Stimulated activated CD4-positive, alpha-beta T cell treated with anti-CD3 and anti-CD28 coated beads, TNF-alpha, amount 100 ng/mL, for 48 hours (primary cell): ENCODE measurements around the gene GDF7.

Experiments
- DNase-seq, 3 donors: peaks; one replicate each; pipeline ENCODE4 v3.0.0-alpha.2; 2020; ENCODE audit warnings: low read depth in 3 of 3

GDF7 gene

DNA sequence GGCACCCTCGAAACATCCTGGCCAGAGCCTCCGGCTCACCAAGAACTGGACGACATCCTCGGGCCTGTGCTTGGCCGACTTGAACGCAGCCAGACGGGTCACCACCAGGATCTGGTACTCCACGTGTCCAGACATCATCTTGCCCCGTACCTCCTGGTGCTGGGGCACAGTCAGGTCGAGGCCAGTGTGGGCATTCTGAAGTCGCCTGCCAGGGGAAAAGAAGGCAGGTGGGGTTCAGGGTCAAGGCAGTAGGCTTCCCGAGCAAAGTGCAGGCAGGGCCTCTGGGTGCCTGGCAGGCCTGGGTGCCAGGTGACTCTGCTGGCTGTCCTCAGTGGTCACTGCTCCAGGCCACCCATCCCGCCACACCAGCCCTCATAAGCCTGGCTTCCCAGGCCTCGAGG lies 21.6 kb upstream of the GDF7 start:
- DNase-seq = no peak

DNA sequence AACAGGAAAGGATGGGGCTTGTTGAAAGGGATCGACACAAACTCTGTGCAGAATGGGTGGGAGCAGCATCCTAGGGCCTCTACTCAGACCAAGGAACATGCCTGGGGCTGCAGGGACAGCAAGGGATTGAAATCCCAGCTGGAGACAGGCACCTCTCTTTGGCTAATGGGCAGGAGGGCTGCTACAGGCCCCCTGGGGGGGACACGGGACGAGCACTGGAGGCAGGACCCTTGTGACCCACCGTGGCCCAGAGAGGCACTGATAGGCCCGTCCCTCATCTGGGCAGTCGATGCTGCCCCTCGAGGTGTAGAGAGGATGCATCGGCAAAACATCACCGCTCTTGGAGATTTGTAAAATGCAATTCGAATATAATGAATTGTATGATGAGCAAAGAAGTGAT lies 21.2 kb upstream of the GDF7 start:
- no peak for DNase-seq

DNA sequence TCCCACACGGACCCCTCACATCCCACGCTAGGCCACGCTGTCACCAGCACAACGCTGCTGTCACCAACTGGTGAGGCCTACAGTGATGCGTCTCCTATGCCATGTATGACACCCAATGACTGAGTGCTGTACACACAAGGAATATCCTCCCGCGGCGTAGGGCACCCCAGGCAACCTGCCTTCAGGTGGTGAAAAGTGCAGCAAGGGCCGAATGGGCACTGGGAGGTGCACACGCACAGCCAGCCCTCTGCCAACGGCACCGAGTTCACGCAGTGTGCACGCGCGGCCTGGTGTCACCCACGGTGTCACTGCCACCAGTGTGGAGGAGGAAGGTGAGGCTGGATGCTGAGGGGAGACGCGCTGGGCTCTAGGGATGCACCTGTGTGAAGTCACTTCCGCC lies 20.5 kb upstream of the GDF7 start:
- DNase-seq = no peak

DNA sequence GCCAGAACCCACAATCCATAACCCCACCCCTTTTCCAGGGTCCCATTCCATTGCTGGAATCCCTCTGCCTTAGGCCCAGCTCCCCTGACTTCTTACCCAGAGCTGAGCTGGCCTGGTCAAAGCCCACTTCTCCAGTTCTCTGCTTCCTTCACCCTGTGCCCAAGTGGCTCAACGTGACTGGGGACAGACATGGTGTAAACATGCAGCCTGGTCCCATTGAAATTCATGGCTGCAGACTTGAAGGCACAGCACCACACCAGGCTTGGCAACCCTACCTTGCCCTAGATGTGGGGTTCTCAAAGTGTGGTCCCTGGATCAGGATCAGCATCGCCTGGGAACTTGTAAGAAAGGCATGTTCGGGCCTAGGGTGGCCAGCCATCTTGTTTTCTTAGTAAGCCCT lies 19.7 kb upstream of the GDF7 start:
- DNase-seq = no peak

DNA sequence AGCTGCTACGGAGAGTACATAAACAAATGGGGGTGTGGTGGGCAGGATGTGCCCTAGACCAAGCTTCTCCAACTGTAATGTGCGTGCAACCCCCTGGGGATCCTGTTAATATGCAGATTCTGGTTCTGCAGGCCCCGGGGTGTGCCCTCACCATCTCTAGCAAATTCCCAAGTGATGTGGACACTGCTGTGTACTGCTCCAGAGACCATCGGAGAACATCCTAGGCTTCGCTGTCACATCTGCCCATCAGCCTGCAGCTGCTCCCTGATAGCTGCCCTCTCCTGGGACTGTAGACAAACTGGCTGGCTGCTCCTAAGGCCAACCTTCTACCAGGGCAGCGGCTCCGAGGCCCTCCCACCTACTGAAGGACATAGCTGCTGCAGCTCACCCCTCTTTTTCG lies 19.2 kb upstream of the GDF7 start:
- DNase-seq = no peak

DNA sequence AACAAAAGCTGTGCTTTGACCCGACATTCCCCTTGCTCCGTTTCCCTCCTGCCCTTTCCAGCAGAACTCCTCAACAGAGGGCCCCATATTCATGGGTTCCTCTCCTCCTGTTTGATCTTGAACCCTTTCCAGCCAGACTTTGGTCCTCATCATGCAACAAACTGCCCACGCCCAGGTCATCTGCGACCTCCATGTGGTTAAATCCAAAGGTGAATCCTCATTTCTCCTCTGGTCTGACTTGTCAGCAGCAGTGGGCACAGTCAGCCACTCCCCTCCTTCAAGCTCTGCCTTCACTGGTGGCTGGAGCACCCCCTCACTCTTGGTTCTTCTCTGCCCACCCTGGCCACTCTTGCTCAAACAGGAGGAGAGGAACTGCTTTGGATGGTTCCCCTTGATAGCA lies 18.7 kb upstream of the GDF7 start:
- no peak for DNase-seq

DNA sequence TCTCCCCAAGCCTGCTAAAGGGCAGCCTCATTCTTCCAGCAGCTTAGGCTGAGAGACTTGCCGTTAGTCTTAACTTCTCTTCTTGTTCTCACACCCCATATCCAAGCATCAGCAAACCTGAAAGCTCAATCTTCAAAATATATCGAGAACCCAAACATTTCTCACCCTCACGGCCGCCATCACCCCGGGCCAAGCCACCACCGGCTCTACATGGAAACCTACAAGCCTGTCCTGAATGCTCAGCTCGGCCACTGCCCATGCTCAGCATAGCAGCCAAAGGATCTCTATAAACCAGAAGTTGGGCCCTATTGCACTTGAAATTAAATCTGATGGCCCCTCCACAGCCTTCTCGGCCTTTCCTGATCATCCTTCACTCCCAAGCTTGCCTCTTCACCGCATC lies 18.1 kb upstream of the GDF7 start:
- no peak for DNase-seq

DNA sequence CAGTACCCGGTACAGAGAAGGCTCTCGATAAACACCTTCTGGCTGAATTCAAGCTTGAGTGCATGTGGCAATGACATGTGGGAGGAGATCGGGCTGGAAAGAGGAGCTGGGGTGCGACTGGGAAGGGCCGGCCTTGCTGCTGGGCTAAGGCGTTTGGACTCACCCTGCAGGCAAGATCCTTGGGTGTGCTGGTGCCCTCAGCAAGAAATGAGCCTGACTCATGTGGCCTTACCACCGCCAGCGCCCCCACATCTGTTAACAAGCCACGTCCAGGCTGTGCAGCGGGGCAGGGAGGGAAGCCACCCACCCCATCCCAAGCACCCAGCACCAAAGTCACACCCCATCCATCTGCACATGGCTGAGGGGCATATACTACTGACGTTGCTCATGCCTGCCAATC lies 17.4 kb upstream of the GDF7 start:
- DNase-seq = no peak

DNA sequence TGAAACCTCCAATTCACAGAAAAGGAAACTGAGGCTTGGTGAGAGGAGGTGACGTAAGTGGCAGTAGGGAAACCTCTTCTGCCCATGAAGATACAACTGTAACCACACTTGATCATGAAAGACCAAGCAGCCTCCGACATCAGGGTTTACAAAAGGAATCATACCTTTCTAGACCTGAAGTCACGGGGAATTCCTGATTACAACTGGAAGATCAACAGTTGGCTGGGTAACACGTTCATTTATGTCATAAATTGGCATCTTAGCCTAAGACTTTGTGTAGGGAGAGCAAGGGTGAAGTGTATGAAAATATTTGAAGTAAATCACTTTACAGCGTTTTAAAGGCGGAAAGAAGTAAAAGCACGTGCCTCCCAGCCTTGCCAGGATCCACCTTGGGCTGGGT lies 17.0 kb upstream of the GDF7 start:
- no peak for DNase-seq

DNA sequence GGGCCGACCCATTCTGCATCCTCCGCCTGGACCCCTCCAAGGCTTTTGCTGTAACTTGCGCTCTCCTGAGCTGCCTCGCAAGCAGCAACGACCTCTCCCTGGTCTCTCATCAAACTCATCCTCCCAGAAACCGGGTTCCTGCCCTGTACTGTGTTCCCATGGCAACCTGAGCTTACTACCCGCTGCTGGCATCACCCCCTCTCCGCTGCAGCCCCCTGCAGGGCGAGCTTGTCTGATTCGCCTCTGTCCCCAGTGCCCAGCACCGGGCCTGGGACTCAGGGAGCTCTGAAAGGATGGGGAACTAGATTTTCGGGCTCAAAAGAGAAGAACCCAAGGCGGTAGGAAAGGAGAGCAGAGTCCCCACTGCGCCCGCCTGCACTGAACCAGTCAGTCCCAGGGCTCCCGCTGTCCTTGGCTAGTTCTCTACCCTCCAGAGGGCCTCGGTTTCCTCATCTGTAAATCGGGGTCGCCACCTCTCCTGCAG lies 16.5 kb upstream of the GDF7 start:
- no peak for DNase-seq

DNA sequence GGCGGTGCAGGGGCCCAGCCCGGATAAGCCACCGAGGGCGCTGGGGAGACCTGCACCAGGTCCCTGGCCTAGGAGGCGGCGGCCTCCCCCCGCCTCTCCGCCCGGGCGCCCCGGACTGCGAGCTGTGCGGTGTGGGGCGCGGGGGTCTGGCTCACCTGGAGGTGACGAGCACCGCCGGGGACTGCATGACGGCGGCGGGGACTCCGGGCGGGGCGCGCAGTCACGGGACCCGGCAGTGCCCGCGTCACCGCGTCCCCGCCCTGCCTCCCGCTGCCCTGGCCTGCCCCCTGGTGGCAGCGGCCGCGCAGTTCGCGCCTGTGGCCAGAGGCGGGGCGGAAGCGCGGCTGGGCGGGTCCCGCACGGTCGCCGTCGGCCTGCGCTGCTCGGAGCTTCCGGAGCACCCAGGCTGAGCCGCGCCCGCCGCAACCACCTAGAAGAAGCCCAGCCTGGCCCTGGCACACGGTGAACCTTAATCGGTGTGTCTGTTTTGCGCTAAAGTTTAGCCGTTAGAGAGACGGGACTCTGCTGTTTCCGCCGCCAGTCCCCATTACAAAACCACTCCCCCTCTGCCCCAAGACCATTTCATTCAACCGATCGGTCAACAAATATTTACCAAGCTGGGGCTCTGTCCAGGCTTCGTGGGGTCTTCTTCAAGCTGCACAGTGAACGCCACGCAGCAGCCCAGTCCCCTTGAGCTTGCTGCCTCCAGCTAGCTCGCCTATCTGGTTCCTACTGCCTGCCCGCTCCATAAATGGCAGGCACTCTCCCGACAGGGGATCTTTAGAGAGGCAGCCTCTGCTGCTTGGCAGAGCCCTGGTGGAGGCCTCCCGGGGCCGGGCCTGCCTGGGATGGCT lies 15.8 kb upstream of the GDF7 start, which contains the start of gene HS1BP3:
TSS of gene HS1BP3 (minus strand) at position 222 of the 854 bp plus-strand sequence. CDS start at position 187, 35 bp downstream.
- peak; percentile 73 to 81 (median 79) for DNase-seq

DNA sequence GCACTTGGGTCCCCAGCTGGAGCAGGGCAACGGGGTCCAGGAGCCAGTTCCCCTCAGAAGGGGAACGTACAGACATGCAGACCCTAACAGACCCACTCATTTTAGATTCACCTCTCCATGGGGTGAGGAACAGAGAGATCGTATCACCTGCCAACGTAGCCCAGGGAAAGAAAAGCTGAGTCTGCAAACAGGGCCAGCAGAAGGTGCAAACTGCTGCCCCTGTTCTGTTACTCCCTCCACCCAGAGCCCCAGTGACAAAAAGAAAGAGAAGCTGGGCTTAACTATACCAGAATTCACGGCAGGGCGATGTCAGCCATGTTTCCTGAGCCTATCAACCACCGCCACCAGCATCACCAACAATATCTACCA lies 15.2 kb upstream of the GDF7 start:
- no peak for DNase-seq

DNA sequence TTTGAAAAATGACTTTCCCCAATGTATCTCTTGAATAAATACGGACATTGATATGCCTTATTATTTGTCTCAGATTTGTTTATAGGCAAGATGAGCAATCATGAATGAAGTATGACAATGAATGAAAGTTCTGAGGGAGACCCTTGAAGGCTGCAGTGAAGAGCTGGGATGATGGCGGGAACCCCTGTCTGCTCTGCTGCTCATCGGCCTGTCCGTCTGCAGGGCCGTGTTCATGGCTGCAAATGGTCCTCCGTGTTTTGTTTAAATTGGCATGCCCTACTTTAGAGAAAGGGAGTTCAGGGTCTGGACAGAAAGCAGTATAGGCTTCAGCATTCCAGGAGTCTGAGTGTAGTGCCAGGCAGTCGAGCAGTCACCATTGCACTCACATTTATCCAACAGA lies 14.8 kb upstream of the GDF7 start:
- no peak for DNase-seq

DNA sequence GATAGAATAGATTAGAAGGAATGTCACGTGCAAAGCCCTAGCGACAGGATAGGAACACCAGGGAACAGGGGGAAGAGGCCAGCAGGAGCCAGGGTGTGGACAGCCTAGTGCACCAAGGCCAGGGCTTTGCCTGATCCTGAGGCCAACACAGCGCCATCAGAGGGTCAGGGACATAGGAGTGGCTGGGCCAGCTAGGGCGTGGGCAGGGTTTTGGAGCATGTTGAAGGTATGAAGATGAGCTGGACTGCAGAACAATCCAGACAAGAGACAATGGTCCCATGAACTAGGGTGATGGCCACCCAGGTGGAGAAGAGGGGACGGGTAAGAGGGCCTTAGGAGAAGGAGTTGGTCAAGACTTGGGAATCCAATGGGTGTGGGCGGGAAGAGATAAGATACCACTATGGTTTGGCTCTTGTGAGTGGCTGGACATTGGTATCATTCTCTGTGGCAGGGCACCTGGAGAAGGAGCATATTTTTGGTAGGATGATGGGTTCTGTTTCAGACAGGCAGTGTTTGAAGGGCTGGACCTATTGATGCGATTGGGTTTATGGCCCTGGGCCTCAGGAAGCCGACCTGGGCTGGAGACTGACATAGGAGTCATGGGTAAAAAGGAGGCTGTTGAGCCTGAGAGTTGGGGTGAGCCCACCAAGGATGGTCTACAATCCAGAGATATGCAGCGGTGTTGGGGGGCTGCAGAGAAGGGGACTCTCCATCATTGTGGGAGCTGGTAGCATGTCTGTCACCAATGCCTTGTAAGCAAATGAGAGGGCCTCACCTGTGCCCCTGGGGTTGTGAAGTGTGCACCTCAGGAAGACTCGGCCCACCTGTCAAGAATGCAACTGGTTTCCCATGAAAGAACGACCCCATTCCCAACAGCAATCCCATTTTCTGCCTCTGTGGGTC lies 14.0 kb upstream of the GDF7 start:
- no peak for DNase-seq

DNA sequence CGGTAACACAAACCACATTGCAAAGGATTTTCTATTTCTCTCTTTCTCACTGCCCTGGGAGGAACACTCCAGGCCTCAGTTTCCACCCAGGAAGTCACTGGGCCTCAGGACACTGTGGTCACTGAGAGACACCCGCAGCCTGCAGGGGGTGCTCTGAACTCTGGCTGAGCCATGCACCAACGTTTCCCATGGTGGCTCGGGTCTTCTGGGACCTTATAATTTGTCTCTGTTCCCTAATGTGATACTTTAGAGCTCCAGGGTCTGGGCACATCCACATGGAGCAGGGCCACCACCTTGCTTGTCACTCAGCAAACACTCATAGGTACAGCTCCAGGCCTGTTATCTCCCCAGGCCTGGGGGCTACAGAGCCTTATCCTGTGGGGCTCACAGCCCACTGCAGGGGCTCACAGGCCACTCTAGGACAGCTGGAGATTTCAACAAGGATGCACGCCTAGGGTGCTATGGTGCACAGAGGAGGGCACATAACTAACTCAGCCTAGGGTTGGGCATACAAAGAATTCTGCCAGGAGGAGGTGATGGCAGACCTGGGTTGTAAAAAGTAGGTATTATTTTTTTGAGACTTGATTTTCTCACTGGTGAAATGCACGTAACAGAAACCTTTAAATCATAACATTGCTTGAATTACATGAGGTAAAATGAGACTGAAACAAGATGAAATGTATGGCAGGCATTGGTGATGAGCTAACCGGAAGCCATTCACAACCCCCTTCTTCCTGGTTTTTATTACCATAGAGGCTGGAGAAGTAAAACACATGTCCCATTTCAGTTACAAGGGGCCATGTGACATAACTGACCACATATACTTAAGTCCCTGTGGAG lies 13.0 kb upstream of the GDF7 start:
- DNase-seq = no peak

DNA sequence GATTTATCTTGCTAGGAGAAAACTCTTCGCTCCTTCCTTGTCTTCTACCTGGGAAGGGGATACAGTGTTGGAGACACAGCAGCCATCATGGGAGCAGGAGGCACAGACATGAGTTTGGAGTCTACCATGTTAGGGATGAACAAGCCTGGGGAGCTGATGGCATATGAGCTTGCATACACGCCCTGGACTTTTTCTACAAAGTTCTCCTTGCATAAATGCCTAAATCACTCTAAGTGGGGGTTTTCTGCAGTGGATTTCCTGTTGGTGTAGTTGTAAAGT lies 12.5 kb upstream of the GDF7 start:
- no peak for DNase-seq

DNA sequence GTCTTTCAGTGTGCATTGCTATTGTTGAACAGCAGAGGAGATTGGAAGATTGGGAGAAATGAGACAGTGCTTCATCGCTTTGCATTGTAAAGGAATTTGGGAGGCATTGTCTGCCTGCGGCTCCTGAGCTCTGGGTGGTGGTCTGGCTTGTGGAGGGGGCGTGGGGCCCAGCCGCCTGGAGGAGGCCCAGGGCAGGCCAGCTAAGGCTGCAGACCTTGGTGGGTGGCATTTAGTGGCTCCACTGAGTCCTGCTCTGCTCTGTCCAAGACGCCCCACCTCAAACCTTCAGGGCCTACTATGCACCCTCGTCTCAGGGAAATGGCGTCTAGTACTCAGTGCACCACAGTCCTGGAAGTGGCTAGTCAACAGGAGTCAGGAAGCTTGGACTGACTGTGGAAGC lies 10.4 kb upstream of the GDF7 start:
- no peak for DNase-seq

DNA sequence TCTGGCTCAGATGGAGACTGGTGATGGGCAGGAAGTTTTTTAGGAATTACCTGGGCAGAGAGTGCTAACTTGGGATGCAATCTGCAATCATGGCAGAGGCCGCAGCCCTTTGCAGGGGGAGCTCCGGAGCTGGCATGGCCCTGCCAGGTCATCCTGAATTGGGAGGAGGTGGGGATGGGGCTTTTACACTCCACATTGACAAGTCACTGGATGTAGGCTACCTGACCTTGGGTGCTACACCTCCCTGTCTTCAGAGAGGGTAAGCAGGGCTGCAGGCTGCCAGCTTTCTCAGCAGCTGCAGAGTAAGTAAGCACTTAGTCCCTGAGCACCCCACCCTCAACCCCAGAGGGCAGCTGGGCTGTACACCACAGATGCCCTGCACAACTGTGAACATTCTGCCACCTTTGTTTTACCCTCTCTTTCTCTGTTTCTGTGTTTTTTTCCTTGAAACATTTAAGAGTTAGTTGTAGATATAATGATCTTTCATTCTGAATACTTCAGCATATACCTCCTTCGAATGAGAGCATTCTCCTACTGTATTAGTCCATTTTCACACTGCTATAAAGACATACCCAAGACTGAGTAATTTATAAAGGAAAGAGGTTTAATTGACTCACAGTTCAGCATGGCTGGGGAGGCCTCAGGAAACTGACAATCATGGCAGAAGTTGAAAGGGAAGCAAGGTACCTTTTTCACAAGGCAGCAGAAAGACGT lies 9.3 kb upstream of the GDF7 start:
- no peak for DNase-seq

DNA sequence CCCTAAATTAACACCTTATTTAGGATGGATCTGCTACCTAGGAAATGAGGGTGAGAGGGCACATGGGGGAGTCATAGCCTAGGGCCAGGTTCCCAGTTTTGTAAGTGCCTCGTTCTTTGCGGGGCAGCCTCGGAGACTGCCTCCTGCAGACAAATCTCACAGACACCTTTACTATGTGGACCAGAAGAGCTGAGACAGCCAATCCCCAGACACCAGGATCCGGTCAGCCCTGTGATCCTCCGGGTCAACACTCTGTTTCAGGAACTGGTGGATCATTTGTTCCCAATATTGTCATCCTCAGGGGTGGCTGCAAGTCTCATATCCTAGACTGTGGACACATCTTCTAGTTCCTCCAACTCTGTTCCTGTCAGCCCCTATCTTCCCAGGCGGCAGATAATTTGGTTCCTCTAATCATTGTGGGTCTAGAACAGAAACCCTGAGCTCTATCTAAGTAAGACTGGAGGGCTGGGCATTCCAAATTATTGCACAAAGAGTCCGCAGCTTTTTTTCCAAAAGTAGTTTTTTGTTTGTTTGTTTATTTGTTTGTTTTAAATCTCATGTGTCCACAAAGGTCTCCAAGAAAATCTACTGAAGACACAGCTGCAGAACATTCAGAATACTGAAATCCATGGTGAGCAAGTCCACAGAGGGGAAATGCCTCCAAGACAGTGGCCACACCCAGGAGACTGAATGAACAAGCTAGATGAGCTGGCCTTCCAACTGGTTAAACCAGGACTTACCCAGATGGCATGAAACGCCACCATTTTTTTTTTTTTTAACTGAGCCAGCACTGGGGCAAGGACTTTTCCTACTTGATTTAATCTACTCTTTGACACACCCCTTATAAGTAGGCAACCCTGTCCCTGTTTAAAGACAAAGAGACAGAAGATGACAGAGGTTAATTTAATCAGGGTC lies 6.2 kb upstream of the GDF7 start:
- no peak for DNase-seq
